ENCODE data around the gene APC2. TPM values are rescaled to one million over a fixed set of nuclear protein-coding genes. Genes with fewer than 3 reads are reported as not detected.
"Not testable (repeated sequence)": the region's sequence is repeated elsewhere in the genome, so short reads cannot be mapped to it uniquely, and the experiment has no call there.

Gene APC2
- total RNA-seq, 2 experiments from 2014 or later, result 0.21 to 0.26 TPM

- DNase-seq, result peak; percentile 39
- Mint-ChIP-seq H3K36me3 (peaks cover 47% of the 10 kb centered on the region), H3K4me1 (peaks cover 65% of the 10 kb centered on the region), H3K27me3 (no peaks in the 10 kb centered on the region), H3K4me3 (no peak overlapping the region), H3K27ac (peak overlapping the region; percentile 95), H3K9me3 (no peaks in the 10 kb centered on the region)
These were observed 38.4 kb upstream of the APC2 start for GRCh38 chr19:1411255-1412191.

GRCh38 chr19:1412323-1412923 is 37.5 kb upstream of the APC2 start:
- Mint-ChIP-seq H3K9me3 (no peaks in the 10 kb centered on the region), H3K4me1 (peaks cover 68% of the 10 kb centered on the region), H3K27ac (peak overlapping the region; percentile 95), H3K27me3 (no peaks in the 10 kb centered on the region), H3K36me3 (peaks cover 49% of the 10 kb centered on the region), H3K4me3 (no peak overlapping the region)
- no peak for DNase-seq

- DNase-seq, result no peak
- Mint-ChIP-seq H3K27ac (peak overlapping the region; percentile 69), H3K27me3 (no peaks in the 10 kb centered on the region), H3K9me3 (no peaks in the 10 kb centered on the region), H3K4me3 (no peak overlapping the region), H3K36me3 (peaks cover 53% of the 10 kb centered on the region), H3K4me1 (peaks cover 71% of the 10 kb centered on the region)
These were observed 36.7 kb upstream of the APC2 start for GRCh38 chr19:1412995-1413800.

GRCh38 chr19:1416014-1416841 is 33.7 kb upstream of the APC2 start:
- no peaks in the 10 kb centered on the region for H3K27me3 Mint-ChIP-seq
- peak overlapping the region; percentile 27 for H3K27ac Mint-ChIP-seq
- H3K4me3 Mint-ChIP-seq, result peak overlapping the region; percentile 43
- peaks cover 34% of the 10 kb centered on the region for H3K36me3 Mint-ChIP-seq
- no peak for DNase-seq
- no peaks in the 10 kb centered on the region for H3K9me3 Mint-ChIP-seq
- H3K4me1 Mint-ChIP-seq, result peaks cover 48% of the 10 kb centered on the region

- peaks cover 31% of the 10 kb centered on the region for H3K36me3 Mint-ChIP-seq
- no peak for DNase-seq
- H3K4me3 Mint-ChIP-seq, result no peak overlapping the region
- no peak overlapping the region for H3K27ac Mint-ChIP-seq
- no peaks in the 10 kb centered on the region for H3K9me3 Mint-ChIP-seq
- peaks cover 38% of the 10 kb centered on the region for H3K4me1 Mint-ChIP-seq
- H3K27me3 Mint-ChIP-seq, result no peaks in the 10 kb centered on the region
These were observed 32.8 kb upstream of the APC2 start for GRCh38 chr19:1417145-1417544.

GRCh38 chr19:1417681-1418495 is 32.0 kb upstream of the APC2 start:
- Mint-ChIP-seq H3K27me3 (no peaks in the 10 kb centered on the region), H3K4me1 (peaks cover 34% of the 10 kb centered on the region), H3K27ac (peak overlapping the region; percentile 19), H3K4me3 (no peak overlapping the region), H3K36me3 (peaks cover 30% of the 10 kb centered on the region), H3K9me3 (no peaks in the 10 kb centered on the region)
- no peak for DNase-seq

- no peak for DNase-seq
- peaks cover 31% of the 10 kb centered on the region for H3K36me3 Mint-ChIP-seq
- no peaks in the 10 kb centered on the region for H3K27me3 Mint-ChIP-seq
- H3K4me3 Mint-ChIP-seq, result no peak overlapping the region
- no peaks in the 10 kb centered on the region for H3K9me3 Mint-ChIP-seq
- no peak overlapping the region for H3K27ac Mint-ChIP-seq
- H3K4me1 Mint-ChIP-seq, result peaks cover 29% of the 10 kb centered on the region
These were observed 31.5 kb upstream of the APC2 start for GRCh38 chr19:1418496-1418775.

GRCh38 chr19:1418951-1419738 is 30.8 kb upstream of the APC2 start:
- no peak for DNase-seq
- no peaks in the 10 kb centered on the region for H3K27me3 Mint-ChIP-seq
- H3K36me3 Mint-ChIP-seq, result peaks cover 29% of the 10 kb centered on the region
- no peak overlapping the region for H3K4me3 Mint-ChIP-seq
- no peaks in the 10 kb centered on the region for H3K9me3 Mint-ChIP-seq
- H3K27ac Mint-ChIP-seq, result no peak overlapping the region
- peaks cover 26% of the 10 kb centered on the region for H3K4me1 Mint-ChIP-seq

GRCh38 chr19:1420085-1420484 is 29.8 kb upstream of the APC2 start:
- H3K9me3 Mint-ChIP-seq, H3K27ac Mint-ChIP-seq, H3K27me3 Mint-ChIP-seq, DNase-seq, H3K4me3 Mint-ChIP-seq: not testable (repeated sequence)
- peaks cover 31% of the 10 kb centered on the region for H3K36me3 Mint-ChIP-seq
- peaks cover 22% of the 10 kb centered on the region for H3K4me1 Mint-ChIP-seq

- Mint-ChIP-seq H3K9me3 (no peaks in the 10 kb centered on the region), H3K4me1 (peaks cover 18% of the 10 kb centered on the region), H3K27me3 (no peaks in the 10 kb centered on the region), H3K36me3 (peaks cover 28% of the 10 kb centered on the region), H3K4me3 (no peak overlapping the region), H3K27ac (no peak overlapping the region)
- no peak for DNase-seq
These were observed 29.3 kb upstream of the APC2 start for GRCh38 chr19:1420590-1420989.

- Mint-ChIP-seq H3K27ac (no peak overlapping the region), H3K9me3 (no peaks in the 10 kb centered on the region), H3K4me3 (no peak overlapping the region), H3K4me1 (peaks cover 10% of the 10 kb centered on the region), H3K27me3 (no peaks in the 10 kb centered on the region), H3K36me3 (peaks cover 28% of the 10 kb centered on the region)
- DNase-seq, result no peak
These were observed 28.5 kb upstream of the APC2 start for GRCh38 chr19:1421218-1421957.

GRCh38 chr19:1421958-1422305 is 28.0 kb upstream of the APC2 start:
- H3K27ac Mint-ChIP-seq, result no peak overlapping the region
- H3K36me3 Mint-ChIP-seq, result peaks cover 29% of the 10 kb centered on the region
- H3K9me3 Mint-ChIP-seq, result no peaks in the 10 kb centered on the region
- no peaks in the 10 kb centered on the region for H3K27me3 Mint-ChIP-seq
- no peak overlapping the region for H3K4me3 Mint-ChIP-seq
- peaks cover 8% of the 10 kb centered on the region for H3K4me1 Mint-ChIP-seq
- no peak for DNase-seq

- H3K27me3 Mint-ChIP-seq, result no peaks in the 10 kb centered on the region
- no peaks in the 10 kb centered on the region for H3K9me3 Mint-ChIP-seq
- peaks cover 28% of the 10 kb centered on the region for H3K36me3 Mint-ChIP-seq
- no peak for DNase-seq
- H3K27ac Mint-ChIP-seq, result no peak overlapping the region
- H3K4me3 Mint-ChIP-seq, result no peak overlapping the region
- H3K4me1 Mint-ChIP-seq, result peaks cover 6% of the 10 kb centered on the region
These were observed 27.6 kb upstream of the APC2 start for GRCh38 chr19:1422360-1422759.

Measured in activated naive CD8-positive, alpha-beta T cell treated with anti-CD3 and anti-CD28 coated beads for 36 hours (primary cell).